Measurements from ENCODE around the gene RCVRN.

GRCh38 chr17:9859781-9860180 is 45.3 kb downstream of the RCVRN start:
- no peak for TF ChIP-seq NFE2L2 (IDR thresholded peaks at IDR 0.05; ENCODE audit: low read depth, low read length)
- no peak for TF ChIP-seq CHD1 (IDR thresholded peaks at IDR 0.05; ENCODE audit: low read depth, low read length)
- TF ChIP-seq, protein P1, sequence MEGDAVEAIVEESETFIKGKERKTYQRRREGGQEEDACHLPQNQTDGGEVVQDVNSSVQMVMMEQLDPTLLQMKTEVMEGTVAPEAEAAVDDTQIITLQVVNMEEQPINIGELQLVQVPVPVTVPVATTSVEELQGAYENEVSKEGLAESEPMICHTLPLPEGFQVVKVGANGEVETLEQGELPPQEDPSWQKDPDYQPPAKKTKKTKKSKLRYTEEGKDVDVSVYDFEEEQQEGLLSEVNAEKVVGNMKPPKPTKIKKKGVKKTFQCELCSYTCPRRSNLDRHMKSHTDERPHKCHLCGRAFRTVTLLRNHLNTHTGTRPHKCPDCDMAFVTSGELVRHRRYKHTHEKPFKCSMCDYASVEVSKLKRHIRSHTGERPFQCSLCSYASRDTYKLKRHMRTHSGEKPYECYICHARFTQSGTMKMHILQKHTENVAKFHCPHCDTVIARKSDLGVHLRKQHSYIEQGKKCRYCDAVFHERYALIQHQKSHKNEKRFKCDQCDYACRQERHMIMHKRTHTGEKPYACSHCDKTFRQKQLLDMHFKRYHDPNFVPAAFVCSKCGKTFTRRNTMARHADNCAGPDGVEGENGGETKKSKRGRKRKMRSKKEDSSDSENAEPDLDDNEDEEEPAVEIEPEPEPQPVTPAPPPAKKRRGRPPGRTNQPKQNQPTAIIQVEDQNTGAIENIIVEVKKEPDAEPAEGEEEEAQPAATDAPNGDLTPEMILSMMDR (conservative IDR thresholded peaks at IDR 0.05; ENCODE audit: low read depth, low read length): no peak
- no peak for TF ChIP-seq MAZ (IDR thresholded peaks at IDR 0.05; ENCODE audit: borderline replicate concordance, low read depth, low read length)

Measured in IMR-90 (cell line).